ENCODE measurements around the gene ANKRD29.

DNA sequence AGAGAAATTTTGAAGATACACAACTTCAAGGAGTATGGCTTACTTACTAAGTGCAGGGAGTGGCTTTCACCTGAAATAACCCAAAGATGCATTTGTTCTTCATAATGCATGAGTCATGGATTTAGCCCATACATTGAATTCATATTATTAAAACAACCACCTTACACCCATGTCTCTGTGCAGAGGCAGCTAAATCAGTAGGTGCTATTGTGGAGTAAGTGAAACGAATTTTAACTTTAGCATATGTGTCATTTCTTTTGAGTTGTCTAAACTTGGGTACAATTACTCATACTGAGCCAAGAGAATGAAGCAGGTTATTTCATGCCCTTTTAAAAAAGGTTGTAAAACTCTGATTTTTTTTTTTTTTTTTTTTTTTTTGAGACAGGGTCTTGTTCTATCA lies 11.0 kb upstream of the ANKRD29 start:
- TF ChIP-seq, protein P1, sequence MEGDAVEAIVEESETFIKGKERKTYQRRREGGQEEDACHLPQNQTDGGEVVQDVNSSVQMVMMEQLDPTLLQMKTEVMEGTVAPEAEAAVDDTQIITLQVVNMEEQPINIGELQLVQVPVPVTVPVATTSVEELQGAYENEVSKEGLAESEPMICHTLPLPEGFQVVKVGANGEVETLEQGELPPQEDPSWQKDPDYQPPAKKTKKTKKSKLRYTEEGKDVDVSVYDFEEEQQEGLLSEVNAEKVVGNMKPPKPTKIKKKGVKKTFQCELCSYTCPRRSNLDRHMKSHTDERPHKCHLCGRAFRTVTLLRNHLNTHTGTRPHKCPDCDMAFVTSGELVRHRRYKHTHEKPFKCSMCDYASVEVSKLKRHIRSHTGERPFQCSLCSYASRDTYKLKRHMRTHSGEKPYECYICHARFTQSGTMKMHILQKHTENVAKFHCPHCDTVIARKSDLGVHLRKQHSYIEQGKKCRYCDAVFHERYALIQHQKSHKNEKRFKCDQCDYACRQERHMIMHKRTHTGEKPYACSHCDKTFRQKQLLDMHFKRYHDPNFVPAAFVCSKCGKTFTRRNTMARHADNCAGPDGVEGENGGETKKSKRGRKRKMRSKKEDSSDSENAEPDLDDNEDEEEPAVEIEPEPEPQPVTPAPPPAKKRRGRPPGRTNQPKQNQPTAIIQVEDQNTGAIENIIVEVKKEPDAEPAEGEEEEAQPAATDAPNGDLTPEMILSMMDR (IDR thresholded peaks at IDR 0.05): no peak
- TF ChIP-seq POLR2A (IDR thresholded peaks at IDR 0.05): no peak
- TF ChIP-seq POLR2AphosphoS5 (IDR thresholded peaks at IDR 0.05): no peak
